GM18519 (cell line): ENCODE data around the gene RIMBP2.

Experiments
- ATAC-seq: cut with Tn5 transposase; IDR thresholded peaks from one replicate; pipeline ENCODE4 v1.9.1; 2021; ENCODE audit warnings: mild to moderate bottlenecking, moderate library complexity; ENCODE audit not compliant: unreplicated experiment, low FRiP score

The RIMBP2 gene

DNA sequence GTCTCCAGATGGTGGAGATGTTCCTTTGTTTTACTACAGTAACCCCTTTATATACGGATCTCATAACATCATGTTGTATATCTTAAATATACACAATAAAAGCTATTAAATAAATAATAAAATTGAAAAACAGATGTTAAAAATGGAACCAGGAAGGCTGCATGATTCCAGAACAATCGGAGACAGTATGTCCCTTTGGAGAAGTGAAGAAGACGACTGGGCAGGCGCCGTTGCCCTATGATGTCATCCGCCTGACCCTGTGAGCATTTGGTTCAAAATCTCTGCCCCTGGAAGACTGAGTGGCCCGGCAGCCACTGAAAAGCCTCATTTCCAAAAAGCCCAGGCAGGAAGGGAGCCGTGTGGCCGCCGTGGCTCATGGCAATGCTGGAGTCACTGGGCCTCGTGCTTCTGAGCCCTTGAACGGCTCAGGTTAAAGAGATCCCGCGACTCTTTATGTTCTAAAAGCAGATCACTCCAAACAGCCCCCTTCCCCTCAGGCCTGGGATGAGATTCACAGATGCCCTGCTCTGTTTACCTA is 30.8 kb downstream of the RIMBP2 start:
- ATAC-seq, result no peak

- no peak for ATAC-seq
Measured at GRCh38 chr12:130683811-130684210, 32.3 kb downstream of the RIMBP2 start.

DNA sequence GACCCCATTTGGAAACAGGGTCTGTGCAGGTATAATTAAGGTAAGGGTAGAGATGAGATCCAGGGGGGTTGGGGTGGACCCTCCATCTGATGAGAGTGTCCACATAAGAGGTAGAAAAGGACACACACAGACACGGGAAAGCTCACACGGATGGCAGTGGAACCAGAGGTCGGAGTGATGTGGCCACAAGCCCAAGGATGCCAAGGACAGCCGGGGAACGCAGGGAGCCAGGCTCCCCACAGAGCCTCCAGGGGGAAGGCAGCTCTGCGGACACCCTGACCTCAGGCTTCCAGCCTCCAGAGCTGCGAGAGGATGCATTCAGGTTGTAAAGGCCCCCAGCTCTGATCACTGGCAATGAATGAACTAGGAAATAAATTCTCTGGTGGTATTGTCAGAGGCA is 33.0 kb downstream of the RIMBP2 start:
- ATAC-seq, result no peak

DNA sequence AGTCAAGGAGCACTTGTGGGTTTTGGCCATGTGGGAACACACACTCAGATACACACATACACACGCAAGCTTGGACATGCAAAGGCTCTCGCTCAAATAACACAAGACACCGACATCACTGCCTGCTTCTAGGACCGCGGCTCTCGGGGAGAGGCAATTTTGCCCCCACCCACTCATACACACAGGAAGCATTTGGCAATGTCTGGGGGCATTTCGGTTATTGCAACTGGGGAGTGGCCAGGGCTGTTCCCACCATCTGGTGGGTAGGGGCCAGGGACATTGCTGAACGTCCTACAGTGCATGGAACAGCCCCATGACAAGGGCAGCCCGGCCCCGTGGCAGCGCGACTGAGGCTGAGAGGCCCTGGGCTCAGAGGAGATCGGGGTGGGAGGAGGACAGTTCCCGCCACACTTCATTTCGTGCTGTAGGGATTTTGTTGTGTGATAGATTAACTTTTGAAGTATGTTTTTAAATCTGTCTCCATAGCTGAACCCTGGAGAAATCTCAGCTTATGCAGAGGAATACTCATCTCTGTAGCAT is 35.6 kb downstream of the RIMBP2 start:
- no peak for ATAC-seq

DNA sequence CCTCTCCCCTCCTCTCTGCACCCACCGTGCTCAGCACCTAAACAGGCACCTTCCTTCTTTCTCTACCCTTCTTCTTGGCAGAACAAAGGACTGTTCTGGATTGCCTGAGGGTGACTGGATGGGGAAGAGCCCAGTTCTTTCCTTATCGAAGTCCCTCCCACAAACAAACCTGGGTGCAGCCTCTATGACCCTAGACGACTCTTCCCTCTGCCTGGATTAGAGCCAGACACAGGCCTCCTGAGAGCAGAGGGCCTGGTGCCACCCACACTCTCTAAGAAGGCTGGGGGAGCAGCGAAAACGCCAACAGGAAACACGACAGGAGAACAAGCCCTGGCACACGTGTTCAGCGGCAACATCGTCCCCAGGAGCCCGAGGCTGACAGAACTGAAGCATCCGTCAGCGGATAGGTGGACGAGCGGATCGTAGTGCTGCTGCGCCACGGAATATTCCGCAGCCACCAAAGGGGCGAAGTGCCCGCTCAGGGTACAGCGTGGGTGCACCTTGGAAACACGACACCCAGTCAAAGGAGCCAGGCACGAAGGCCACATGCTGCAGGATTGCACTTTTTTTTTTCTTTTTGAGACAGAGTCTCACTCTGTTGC is 38.0 kb downstream of the RIMBP2 start:
- ATAC-seq, result no peak

- no peak for ATAC-seq
Measured at GRCh38 chr12:130675791-130676190, 40.3 kb downstream of the RIMBP2 start.

DNA sequence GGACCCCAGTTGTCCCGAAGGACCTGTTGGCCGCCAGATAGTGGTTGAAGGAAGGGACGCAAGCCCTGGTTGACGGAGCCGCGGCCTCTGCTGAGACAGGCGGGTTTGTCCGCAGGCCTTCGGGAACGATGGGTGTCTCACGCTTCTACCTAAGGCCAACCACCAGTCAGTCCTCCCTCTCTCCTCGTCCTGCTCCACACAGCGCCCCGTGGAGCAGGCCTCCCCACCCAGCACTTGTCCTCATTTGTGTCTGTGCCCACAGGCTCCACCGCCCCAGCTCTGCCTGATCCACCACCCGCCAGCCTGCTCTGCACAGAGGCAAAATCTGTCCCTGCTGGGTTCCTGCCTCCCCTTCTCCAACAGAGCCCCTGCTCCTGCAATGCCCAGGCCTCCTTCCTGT is 41.0 kb downstream of the RIMBP2 start:
- no peak for ATAC-seq

- ATAC-seq, result no peak
Measured at GRCh38 chr12:130674676-130675075, 41.4 kb downstream of the RIMBP2 start.

- no peak for ATAC-seq
Measured at GRCh38 chr12:130673036-130673705, 42.9 kb downstream of the RIMBP2 start.

DNA sequence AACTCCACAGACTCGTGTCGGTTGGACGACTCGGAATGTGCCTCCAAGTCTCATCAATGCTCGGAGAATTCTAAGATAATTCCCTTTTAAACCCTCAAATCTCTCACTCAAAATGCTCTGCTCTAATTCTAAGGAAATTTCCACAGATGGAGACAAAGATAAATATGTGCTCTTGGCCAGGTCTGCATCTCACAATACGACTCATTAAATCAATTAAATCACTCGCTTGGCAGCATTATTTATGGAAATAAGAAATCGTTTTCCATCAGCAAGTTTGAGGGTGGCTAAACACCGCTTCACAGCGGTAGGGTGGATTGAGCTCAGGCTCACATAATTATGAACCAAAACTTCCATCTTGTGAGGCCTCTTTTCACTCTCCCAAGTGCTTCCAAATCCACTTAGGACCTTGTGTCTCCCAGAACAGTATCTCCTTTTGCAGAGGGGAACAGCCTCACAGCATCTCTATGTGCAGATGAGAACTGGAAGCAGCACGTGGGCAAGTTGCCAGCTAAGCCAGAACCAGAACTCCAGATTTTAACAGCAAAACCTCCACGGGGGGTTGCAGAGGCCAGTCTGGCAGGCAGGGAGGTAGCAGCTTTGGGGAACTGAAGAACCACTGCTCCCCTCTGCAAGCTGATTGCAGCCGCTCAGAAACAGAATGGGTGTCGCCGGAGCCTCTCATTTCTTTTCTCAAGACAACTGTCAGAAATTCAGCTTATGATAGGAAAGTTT is 43.8 kb downstream of the RIMBP2 start:
- ATAC-seq, result no peak

GRCh38 chr12:130671556-130671955 is 44.5 kb downstream of the RIMBP2 start:
- no peak for ATAC-seq

GRCh38 chr12:130669797-130670196 is 46.3 kb downstream of the RIMBP2 start:
- no peak for ATAC-seq

- no peak for ATAC-seq
Measured at GRCh38 chr12:130669205-130669557, 46.9 kb downstream of the RIMBP2 start.

- ATAC-seq, result no peak
Measured at GRCh38 chr12:130668286-130669204, 47.6 kb downstream of the RIMBP2 start.

GRCh38 chr12:130667421-130667960 is 48.6 kb downstream of the RIMBP2 start:
- ATAC-seq, result no peak

DNA sequence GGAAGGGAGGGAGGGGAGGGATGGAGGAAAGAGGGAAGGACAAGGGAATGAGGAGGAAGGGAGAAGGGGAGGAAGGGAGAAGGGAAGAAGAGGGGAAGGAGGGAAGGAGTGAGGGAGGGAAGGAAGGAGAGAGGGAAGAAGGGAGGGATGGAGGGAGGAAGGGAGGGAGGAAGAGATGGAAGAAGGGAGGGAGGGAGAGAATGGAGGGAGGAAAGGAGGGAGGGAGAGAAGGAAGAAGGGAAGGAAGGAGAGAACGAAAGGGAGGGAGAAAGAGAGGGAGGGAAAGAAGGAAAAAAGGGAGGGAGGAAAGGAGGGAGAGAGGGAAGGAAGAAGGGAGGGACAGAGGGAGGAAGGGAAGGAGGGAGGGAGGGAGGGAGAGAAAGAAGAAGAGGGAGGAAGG is 49.5 kb downstream of the RIMBP2 start:
- ATAC-seq, result no peak

- no peak for ATAC-seq
Measured at GRCh38 chr12:130665753-130666152, 50.3 kb downstream of the RIMBP2 start.

GRCh38 chr12:130664772-130665171 is 51.3 kb downstream of the RIMBP2 start:
- ATAC-seq, result no peak

DNA sequence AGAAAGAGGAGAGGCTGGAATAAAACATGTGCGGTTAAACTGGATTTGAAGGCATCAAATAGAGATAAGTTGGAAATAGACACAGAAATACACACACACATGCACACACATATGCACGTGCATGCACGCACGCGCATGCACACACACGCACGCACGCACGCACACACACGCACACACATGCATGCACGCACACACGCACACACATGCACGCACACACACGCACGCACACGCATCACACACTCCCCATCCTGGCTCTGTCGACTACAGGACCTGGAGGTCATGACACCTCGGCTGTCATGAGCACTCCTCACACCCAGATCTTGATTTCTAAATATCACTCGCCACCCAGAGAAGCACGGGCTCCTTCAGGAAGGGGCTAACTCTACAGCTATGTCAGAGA is 51.8 kb downstream of the RIMBP2 start:
- no peak for ATAC-seq

- no peak for ATAC-seq
Measured at GRCh38 chr12:130663514-130663913, 52.6 kb downstream of the RIMBP2 start.
